DOHH2 (cell line): Measurements from ENCODE around the gene TTLL8.

Experiments used
- H3F3A ChIP-seq: fragments of 200-600 bp; sonication (generic), shearing (Covaris generic); 2 replicates; pipeline ENCODE4 v1.6.0; 2016; ENCODE audit warnings: antibody characterized with exemption, mild to moderate bottlenecking; ENCODE audit not compliant: control insufficient read depth, insufficient read depth
- H3K27ac ChIP-seq: fragments of 200-600 bp; sonication (generic); 2 replicates; pipeline ENCODE4 v1.5.1; 2014; ENCODE audit warnings: low read depth, mild to moderate bottlenecking, low read length, moderate library complexity
- H3K27me3 ChIP-seq: fragments of 200-600 bp; sonication (generic); 2 replicates; pipeline ENCODE4 v1.6.1; 2014; ENCODE audit warnings: mild to moderate bottlenecking, low read length, mixed read lengths; ENCODE audit not compliant: control insufficient read depth
- H3K36me3 ChIP-seq: fragments of 200-600 bp; sonication (generic); 2 replicates; pipeline ENCODE4 v1.6.1; 2014; ENCODE audit warnings: mild to moderate bottlenecking, low read length, moderate library complexity, mixed read lengths; ENCODE audit not compliant: control insufficient read depth
- H3K4me1 ChIP-seq: fragments of 200-600 bp; sonication (generic); 2 replicates; pipeline ENCODE4 v1.6.1; 2014; ENCODE audit warnings: mild to moderate bottlenecking, low read length, mixed read lengths; ENCODE audit not compliant: control insufficient read depth
- H3K4me2 ChIP-seq: fragments of 200-600 bp; sonication (generic); 2 replicates; pipeline ENCODE4 v1.6.0; 2014; ENCODE audit warnings: mild to moderate bottlenecking, low read length, moderate library complexity
- H3K4me3 ChIP-seq: fragments of 200-600 bp; sonication (generic); 2 replicates; pipeline ENCODE4 v1.5.1; 2014; ENCODE audit warnings: mild to moderate bottlenecking, low read length, mixed read lengths
- H3K79me2 ChIP-seq: fragments of 200-600 bp; sonication (generic); 2 replicates; pipeline ENCODE4 v1.6.1; 2014; ENCODE audit warnings: mild to moderate bottlenecking, low read length, mixed read lengths; ENCODE audit not compliant: control insufficient read depth
- H3K9me2 ChIP-seq: fragments of 200-600 bp; sonication (generic); replicated peaks from 2 replicates; pipeline ENCODE4 v1.6.1; 2014; ENCODE audit warnings: mild to moderate bottlenecking, low read length, mixed read lengths; ENCODE audit not compliant: control insufficient read depth
- H3K9me3 ChIP-seq: fragments of 200-600 bp; sonication (generic); 2 replicates; pipeline ENCODE4 v1.6.1; 2014; ENCODE audit warnings: antibody characterized with exemption, low read length, mixed read lengths; ENCODE audit not compliant: control insufficient read depth, insufficient read depth
- H4K20me1 ChIP-seq: fragments of 200-600 bp; sonication (generic); 2 replicates; pipeline ENCODE4 v1.6.0; 2014; ENCODE audit warnings: low read depth, mild to moderate bottlenecking, antibody characterized with exemption, low read length, moderate library complexity; ENCODE audit not compliant: control insufficient read depth, insufficient read depth
- CTCF ChIP-seq: fragments of 200-600 bp; sonication (generic); IDR thresholded peaks from one replicate; pipeline ENCODE4 v1.5.1; 2014; ENCODE audit warnings: antibody characterized with exemption, mild to moderate bottlenecking, low read depth, low read length; ENCODE audit not compliant: poor library complexity, severe bottlenecking
- EZH2phosphoT487 ChIP-seq: fragments of 200-600 bp; sonication (generic); IDR thresholded peaks from 2 replicates; pipeline ENCODE4 v1.6.1; 2017; ENCODE audit warnings: borderline replicate concordance, mild to moderate bottlenecking, antibody characterized with exemption, low read length, moderate library complexity, mixed read lengths

Gene TTLL8

GRCh38 chr22:50008151-50009040 lies 49.7 kb downstream of the TTLL8 start:
- Histone ChIP-seq H3F3A (no peaks in the 10 kb centered on the region), H3K27ac (no peak overlapping the region), H3K79me2 (no peaks in the 10 kb centered on the region), H3K9me3 (no peaks in the 10 kb centered on the region), H3K4me2 (no peak overlapping the region), H3K4me3 (no peak overlapping the region), H3K9me2 (no peaks in the 10 kb centered on the region), H3K27me3 (peaks cover 50% of the 10 kb centered on the region), H3K4me1 (peaks cover 10% of the 10 kb centered on the region), H3K36me3 (no peaks in the 10 kb centered on the region), H4K20me1 (no peaks in the 10 kb centered on the region)
- TF ChIP-seq CTCF (no peak), EZH2phosphoT487 (no peak)

- Histone ChIP-seq H4K20me1 (no peaks in the 10 kb centered on the region), H3K36me3 (no peaks in the 10 kb centered on the region), H3K79me2 (no peaks in the 10 kb centered on the region), H3K4me2 (no peak overlapping the region), H3F3A (no peaks in the 10 kb centered on the region), H3K4me1 (peaks cover 10% of the 10 kb centered on the region), H3K4me3 (no peak overlapping the region), H3K9me3 (no peaks in the 10 kb centered on the region), H3K9me2 (no peaks in the 10 kb centered on the region), H3K27me3 (peaks cover 37% of the 10 kb centered on the region), H3K27ac (no peak overlapping the region)
- TF ChIP-seq EZH2phosphoT487 (no peak), CTCF (no peak)
Observed at GRCh38 chr22:50007057-50007511, 51.0 kb downstream of the TTLL8 start.

- no peak overlapping the region for H3K4me2 ChIP-seq
- no peaks in the 10 kb centered on the region for H3K9me2 ChIP-seq
- peaks cover 18% of the 10 kb centered on the region for H3K27me3 ChIP-seq
- H3K27ac ChIP-seq, result no peak overlapping the region
- H3K4me3 ChIP-seq, result no peak overlapping the region
- H3K36me3 ChIP-seq, result no peaks in the 10 kb centered on the region
- no peaks in the 10 kb centered on the region for H3K9me3 ChIP-seq
- H4K20me1 ChIP-seq, result no peaks in the 10 kb centered on the region
- 0 out of 2 replicates have a peak, but pooled peaks cover 2% of the 10 kb centered on the region for H3K4me1 ChIP-seq
- H3F3A ChIP-seq, result no peaks in the 10 kb centered on the region
- TF ChIP-seq CTCF (no peak), EZH2phosphoT487 (no peak)
- no peaks in the 10 kb centered on the region for H3K79me2 ChIP-seq
Observed at GRCh38 chr22:50004918-50005317, 53.2 kb downstream of the TTLL8 start.
